GM12872 (cell line): Measurements from ENCODE around the gene TPCN2.

Experiments used
- TF ChIP-seq, protein P1 (sequence below): IDR thresholded peaks from 3 replicates; pipeline ENCODE4 v1.5.1; 2011; ENCODE audit warnings: low read depth, mild to moderate bottlenecking, low read length, moderate library complexity; ENCODE audit not compliant: insufficient read depth

TPCN2 gene

GRCh38 chr11:69171476-69172240 lies 122.9 kb downstream of the TPCN2 start:
- TF ChIP-seq, protein P1, sequence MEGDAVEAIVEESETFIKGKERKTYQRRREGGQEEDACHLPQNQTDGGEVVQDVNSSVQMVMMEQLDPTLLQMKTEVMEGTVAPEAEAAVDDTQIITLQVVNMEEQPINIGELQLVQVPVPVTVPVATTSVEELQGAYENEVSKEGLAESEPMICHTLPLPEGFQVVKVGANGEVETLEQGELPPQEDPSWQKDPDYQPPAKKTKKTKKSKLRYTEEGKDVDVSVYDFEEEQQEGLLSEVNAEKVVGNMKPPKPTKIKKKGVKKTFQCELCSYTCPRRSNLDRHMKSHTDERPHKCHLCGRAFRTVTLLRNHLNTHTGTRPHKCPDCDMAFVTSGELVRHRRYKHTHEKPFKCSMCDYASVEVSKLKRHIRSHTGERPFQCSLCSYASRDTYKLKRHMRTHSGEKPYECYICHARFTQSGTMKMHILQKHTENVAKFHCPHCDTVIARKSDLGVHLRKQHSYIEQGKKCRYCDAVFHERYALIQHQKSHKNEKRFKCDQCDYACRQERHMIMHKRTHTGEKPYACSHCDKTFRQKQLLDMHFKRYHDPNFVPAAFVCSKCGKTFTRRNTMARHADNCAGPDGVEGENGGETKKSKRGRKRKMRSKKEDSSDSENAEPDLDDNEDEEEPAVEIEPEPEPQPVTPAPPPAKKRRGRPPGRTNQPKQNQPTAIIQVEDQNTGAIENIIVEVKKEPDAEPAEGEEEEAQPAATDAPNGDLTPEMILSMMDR: no peak

DNA sequence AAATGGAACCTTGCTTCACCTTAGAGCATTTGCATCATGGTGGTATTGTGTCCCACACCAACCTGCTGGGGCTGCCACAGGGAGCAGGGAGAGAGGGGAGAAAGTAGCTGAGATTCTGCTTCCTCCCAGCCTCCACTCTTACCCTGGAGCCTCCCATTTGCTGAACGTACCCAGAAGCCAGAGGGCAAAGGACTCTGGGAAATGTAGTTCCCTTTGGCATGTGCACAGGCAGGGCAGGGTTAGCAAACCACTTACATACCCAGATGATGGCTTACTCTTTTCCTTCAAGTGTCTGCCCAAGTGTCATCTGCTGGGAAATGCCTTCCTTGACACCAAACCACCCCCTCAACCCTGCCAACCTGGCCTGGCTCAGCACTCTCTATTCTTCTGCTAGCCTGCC lies 123.9 kb downstream of the TPCN2 start:
- TF ChIP-seq, protein P1: no peak

- TF ChIP-seq, protein P1: no peak
Observed at GRCh38 chr11:69173331-69173730, 124.6 kb downstream of the TPCN2 start.

DNA sequence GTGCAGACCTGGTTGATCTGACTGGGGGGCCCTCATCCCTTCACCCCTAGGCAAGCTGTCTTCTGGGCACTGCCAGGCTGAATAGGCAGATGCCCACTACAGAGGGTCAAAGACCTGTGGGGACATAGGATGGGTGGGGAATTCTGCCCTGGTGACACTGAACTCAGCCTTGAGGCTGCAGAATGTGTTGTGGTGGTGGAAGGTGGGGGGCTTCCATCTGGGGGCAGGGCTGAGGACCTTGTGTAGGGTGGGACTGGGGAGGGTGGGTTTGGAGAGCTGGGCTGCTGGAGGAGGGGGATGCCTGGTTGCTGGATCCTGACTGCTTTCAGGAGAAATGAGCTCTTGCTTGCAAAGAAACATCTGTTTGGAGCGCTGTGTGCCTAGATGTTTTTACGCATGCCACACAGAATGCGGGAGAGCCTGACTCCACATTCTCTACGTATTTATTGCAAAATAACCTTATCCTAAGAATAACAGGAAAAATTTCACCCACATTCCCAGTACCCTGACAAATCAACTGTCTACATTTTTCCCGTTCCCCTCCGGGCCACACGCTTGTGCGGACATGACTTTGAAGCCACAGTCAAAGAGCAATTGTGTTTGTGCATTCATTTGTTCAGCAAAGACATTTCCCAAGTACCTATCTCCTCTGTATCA lies 125.3 kb downstream of the TPCN2 start:
- TF ChIP-seq, protein P1: no peak

DNA sequence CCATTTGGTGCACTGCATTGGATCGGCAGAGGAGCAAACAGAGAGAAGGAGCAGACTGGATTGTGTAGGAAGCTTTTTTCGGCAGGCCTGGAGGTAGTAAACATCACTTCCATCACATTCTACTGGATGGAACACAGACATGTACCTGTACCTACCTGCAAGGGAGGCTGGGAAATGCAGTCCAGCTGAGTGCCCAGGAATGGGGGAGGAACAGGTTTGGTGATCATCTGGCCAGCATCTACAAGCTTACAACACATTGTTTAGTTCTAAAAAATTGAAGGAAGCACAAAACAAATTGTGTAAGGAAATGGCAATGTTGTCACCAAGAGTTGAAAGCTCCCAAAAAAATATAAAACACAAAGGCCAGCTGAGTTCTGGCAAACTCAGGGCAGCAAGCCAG lies 126.1 kb downstream of the TPCN2 start:
- TF ChIP-seq, protein P1: no peak

GRCh38 chr11:69178819-69179482 lies 130.2 kb downstream of the TPCN2 start:
- TF ChIP-seq, protein P1: no peak

DNA sequence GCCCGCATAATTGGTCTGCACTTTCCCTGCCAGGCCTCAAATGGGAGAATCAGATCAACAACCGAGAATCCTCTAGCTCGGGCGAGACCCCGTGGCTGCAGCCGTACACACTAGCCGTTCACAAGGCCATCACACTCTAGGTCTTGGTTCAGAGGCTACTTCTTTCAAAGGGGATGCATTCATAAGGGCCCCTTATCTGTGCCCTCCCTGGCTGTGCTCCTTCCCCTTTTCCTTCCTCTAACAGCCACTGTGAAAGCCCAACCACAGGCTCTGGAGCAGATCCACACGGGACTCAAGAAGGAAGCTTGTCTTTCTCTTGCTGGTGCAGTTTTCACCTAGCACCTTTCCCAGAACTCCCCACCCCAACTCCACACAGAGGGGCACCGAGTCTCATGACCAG lies 131.5 kb downstream of the TPCN2 start:
- TF ChIP-seq, protein P1: no peak
